Measurements from ENCODE around the gene SLC17A7. TPM values are rescaled to one million over a fixed set of nuclear protein-coding genes. Genes with fewer than 3 reads are reported as not detected.
A peak's percentile ranks its signal among the peaks of the same experiment; 100 is the strongest.

Gene SLC17A7
- total and polyA plus RNA-seq, 2 of the 4 experiments (the other 2 are of a cell fraction): 0.03 TPM; not detected in 1

- intact Hi-C loops (cut with micrococcal nuclease) (no loop called here), dilution Hi-C loops (cut with HindIII; ENCODE audit: low sequenced_read_pairs, unreplicated experiment) (no loop called here), in situ Hi-C loops (cut with MboI; ENCODE audit: low sequenced_read_pairs) (loop anchor here (10.0 kb wide), 1 partner anchor 54 kb away; the partner anchor contains the start of gene SLC17A7)
- Histone ChIP-seq H3K79me1 (ENCODE audit: low read depth in 1 of 2, low read length in 2 of 2) (no peaks in the 10 kb centered on the region), H4K8ac (ENCODE audit: low read depth in 2 of 2, low read length in 2 of 2) (no peak overlapping the region), H3K27me3 (ENCODE audit: control insufficient read depth, insufficient read depth, low read length) (peaks cover 43% of the 10 kb centered on the region), H4K91ac (ENCODE audit: insufficient read depth, low read depth, low read length) (no peak overlapping the region), H2AFZ (replicated peaks; ENCODE audit: low read length, poor library complexity) (no peak overlapping the region), H3K18ac (ENCODE audit: low read depth, low read length) (no peak overlapping the region), H3K23ac (ENCODE audit: low read depth, low read length) (no peak overlapping the region), H3K36me3 (ENCODE audit: control insufficient read depth, insufficient read depth, low read length) (no peaks in the 10 kb centered on the region), H2BK120ac (ENCODE audit: low read depth, low read length) (no peak overlapping the region), H2AK9ac (replicated peaks; ENCODE audit: low read depth, low read length, poor library complexity) (peak overlapping the region; percentile 65), H2BK15ac (ENCODE audit: low read depth, low read length) (no peak overlapping the region), H3K9me3 (ENCODE audit: control insufficient read depth, insufficient read depth, low read length) (no peaks in the 10 kb centered on the region), H3K4me1 (ENCODE audit: control insufficient read depth, insufficient read depth, low read length) (no peaks in the 10 kb centered on the region), H3K9ac (ENCODE audit: low read depth, low read length) (no peak overlapping the region), H4K20me1 (ENCODE audit: insufficient read depth, low read length) (no peaks in the 10 kb centered on the region), H3K14ac (replicated peaks; ENCODE audit: low read depth, low read length) (no peak overlapping the region), H3K27ac (ENCODE audit: insufficient read depth, low read length) (no peak overlapping the region), H4K5ac (ENCODE audit: low read depth, low read length) (no peak overlapping the region), H2BK20ac (ENCODE audit: low read depth, low read length) (no peak overlapping the region), H3K4me3 (ENCODE audit: insufficient read depth, low read depth, low read length) (no peak overlapping the region), H3K4ac (ENCODE audit: low read depth, low read length) (no peak overlapping the region), H3K56ac (ENCODE audit: extremely low read depth, insufficient read depth, low read length) (no peak overlapping the region), H2AK5ac (ENCODE audit: low read depth, low read length) (no peak overlapping the region), H3K4me2 (ENCODE audit: low read depth, low read length) (no peak overlapping the region), H2BK5ac (ENCODE audit: low read depth, low read length, poor library complexity, severe bottlenecking) (no peak overlapping the region), H3K9me1 (ENCODE audit: insufficient read depth, low read length) (no peaks in the 10 kb centered on the region)
- ATAC-seq (ENCODE audit: low read depth) (no peak), DNase-seq (no peak)
- no CpG with 5 or more reads among the region's 9 CpGs for WGBS, 2 experiments (ENCODE audit: extremely low coverage in 2 of 2, insufficient read length in 1 of 2)
- ChIA-PET POLR2A (ENCODE audit: unreplicated experiment) (no interaction called here), CTCF (interaction anchor here (0.6 to 1.4 kb wide), 2 partner anchors 54 to 156 kb away, joined by 3 to 4 read pairs; no protein-coding TSS in a partner anchor)
- no peak for TF ChIP-seq BHLHE40 (IDR thresholded peaks at IDR 0.05; ENCODE audit: low read depth, low read length)
- TF ChIP-seq NFE2L2 (IDR thresholded peaks at IDR 0.05; ENCODE audit: low read depth, low read length): no peak
- TF ChIP-seq ELK1 (IDR thresholded peaks at IDR 0.05; ENCODE audit: borderline replicate concordance, low read depth, low read length): no peak
- no peak for TF ChIP-seq MAZ (IDR thresholded peaks at IDR 0.05; ENCODE audit: borderline replicate concordance, low read depth, low read length)
- no peak for TF ChIP-seq USF2 (IDR thresholded peaks at IDR 0.05; ENCODE audit: low read depth, low read length)
- no peak for TF ChIP-seq MXI1 (IDR thresholded peaks at IDR 0.05; ENCODE audit: borderline replicate concordance, low read depth, low read length)
- TF ChIP-seq POLR2A (IDR thresholded peaks at IDR 0.05; ENCODE audit: low read depth, low read length): no peak
- TF ChIP-seq RFX5 (IDR thresholded peaks at IDR 0.05; ENCODE audit: low read depth, low read length): no peak
- no peak for TF ChIP-seq CTCF (conservative IDR thresholded peaks at IDR 0.05; ENCODE audit: low read depth, low read length)
- no peak for TF ChIP-seq MAFK (IDR thresholded peaks at IDR 0.05; ENCODE audit: low read depth, low read length)
- TF ChIP-seq CHD1 (IDR thresholded peaks at IDR 0.05; ENCODE audit: low read depth, low read length): no peak
- TF ChIP-seq RAD21 (IDR thresholded peaks at IDR 0.05; ENCODE audit: low read length): no peak
- no peak for TF ChIP-seq SMC3 (IDR thresholded peaks at IDR 0.05; ENCODE audit: low read depth, low read length)
- TF ChIP-seq CEBPB (IDR thresholded peaks at IDR 0.05; ENCODE audit: low read depth, low read length): no peak
- no peak for TF ChIP-seq RCOR1 (IDR thresholded peaks at IDR 0.05; ENCODE audit: insufficient replicate concordance, low read length)
- no peak for TF ChIP-seq FOS (IDR thresholded peaks at IDR 0.05; ENCODE audit: low read depth, low read length)
- BruUV-seq (replicated peaks): no TSS peak
These were observed 50.4 kb downstream of the SLC17A7 start for GRCh38 chr19:49390929-49391359.

Measured in IMR-90 (cell line).